Stimulated activated CD8-positive, alpha-beta memory T cell treated with anti-CD3 and anti-CD28 coated beads, Interleukin-12 subunit alpha, Interleukin-12 subunit beta, amount 100 ng/mL, for 24 hours (primary cell): ENCODE measurements around the gene CDIPT.
"Not testable (repeated sequence)": the region's sequence is repeated elsewhere in the genome, so short reads cannot be mapped to it uniquely, and the experiment has no call there.

Experiments used
- DNase-seq: peaks from one replicate; pipeline ENCODE4 v3.0.0-alpha.2; 2020; ENCODE audit errors: extremely low read depth

Gene CDIPT

DNA sequence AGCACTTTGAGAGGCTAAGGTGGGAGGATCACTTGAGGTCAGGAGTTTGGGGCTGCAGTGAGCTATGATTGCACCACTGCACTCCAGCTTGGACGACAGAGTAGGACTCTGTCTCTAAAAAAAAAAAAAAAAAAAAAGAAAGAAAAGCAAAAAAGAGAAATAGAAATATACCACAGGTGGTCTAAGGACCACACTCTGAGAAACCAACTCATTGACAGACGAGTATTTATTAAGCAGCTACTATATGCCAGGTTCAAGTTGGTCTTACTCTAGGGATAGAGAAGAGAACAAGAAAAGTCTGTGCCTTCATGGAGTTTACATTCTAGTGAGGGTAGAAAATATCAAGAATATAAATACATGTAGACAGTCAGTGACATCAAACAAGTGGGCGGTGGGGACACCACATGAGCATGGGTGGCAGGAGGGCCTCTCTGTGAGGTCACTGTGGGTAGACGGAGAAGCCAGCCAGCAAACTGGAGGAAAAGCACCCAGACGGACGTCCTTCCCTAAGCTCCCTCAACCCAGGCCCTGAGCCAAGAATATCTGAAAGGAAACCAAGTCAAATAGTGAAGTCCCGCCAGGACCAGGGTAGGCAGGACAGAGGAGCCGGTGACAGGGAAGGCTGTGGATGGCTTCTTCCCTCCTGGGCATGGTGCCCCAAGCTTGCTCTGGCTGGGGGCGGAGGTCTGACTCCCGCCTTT, 4.7 kb downstream of the CDIPT start:
- DNase-seq: no peak

DNA sequence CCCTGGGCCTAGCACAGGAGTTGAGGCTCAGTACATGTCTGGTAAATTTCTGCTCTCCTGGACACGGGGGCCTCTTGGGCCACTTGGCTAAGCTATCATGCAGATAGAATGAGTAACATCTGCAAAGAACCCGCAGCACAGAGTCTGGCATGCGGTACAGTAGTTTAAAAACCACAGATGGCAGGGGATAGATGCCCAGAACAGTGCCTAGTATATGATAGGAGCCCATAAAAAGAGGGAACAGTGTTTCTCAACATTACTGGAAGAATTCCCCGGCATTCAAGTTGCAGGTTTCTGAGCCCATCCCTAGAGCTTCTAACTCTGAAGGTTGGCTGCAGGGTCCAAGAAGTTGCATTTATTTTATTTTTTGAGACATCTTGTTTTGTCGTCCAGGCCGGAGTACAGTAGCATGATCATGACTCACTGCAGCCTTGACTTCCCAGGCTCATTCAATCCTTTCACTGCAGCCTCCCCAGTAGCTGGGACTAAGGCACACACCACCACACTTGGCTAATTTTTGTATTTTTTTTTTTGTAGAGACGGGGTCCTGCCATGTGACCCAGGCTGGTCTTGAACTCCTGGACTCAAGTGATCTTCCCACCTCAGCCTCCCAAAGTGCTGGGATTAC, 5.8 kb downstream of the CDIPT start:
- no peak for DNase-seq

DNA sequence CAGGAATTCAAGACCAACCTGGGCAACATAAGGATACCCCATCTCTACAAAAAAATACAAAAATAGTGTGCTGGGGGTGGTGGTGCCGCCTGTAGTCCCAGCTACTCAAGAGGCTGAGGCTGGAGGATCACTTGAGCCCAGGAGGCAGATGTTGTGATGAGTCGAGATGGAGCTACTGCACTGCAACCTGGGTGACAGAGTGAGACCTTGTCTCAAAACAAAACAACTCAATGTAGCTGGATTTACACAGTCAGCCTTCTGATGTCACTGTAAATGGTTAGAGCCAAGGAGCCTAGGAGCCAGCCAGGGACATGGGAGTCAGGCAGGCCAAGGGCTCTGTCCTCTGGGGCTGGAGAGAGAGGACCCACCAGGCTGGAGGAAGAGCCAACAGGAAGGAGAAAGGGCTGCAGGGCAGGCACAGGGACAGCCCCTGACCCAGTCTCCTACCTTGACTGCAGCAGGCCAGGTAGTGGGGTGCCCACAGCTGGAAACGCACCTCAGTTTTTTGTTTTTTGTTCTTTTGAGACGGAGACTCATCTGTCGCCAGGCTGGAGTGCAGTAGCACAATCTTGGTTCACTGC, 8.4 kb downstream of the CDIPT start:
- no peak for DNase-seq

DNA sequence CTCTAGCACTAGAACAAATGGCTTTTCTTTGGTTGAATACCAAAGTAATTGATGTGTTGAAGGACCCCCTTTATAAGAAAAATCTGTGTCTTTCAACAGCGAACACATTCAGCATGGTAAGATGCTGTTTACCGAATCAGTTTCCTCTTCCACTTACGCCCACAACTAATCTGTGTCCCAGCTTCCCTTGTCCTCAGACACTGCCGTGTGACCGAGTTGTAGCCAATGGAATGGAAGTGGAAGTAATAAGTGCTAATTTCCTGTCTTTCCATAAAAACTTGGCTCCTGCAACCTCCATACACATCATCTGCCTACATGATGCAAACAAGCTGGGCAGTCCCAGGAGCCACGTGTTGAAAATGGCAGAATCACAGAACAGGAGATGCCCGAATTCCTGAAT, 10.4 kb downstream of the CDIPT start:
- DNase-seq: no peak

DNA sequence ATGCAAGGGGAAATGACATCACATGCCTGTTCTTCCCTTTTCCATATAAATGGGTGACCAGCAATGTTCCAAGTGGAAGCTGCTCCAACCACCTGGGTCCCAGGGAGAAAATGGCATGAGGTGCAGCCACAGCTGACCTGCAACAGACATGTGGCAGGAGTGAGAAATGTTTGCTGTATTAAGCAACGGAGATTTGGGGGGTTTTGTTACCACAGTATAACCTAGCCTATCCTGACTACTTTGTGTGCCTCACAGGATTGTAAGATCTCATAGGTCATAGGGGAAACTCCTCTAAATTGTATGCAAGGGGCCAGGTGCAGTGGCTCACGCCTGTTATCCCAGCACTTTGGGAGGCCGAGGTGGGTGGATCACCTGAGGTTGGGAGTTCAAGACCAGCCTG, 12.0 kb downstream of the CDIPT start:
- DNase-seq: no peak

DNA sequence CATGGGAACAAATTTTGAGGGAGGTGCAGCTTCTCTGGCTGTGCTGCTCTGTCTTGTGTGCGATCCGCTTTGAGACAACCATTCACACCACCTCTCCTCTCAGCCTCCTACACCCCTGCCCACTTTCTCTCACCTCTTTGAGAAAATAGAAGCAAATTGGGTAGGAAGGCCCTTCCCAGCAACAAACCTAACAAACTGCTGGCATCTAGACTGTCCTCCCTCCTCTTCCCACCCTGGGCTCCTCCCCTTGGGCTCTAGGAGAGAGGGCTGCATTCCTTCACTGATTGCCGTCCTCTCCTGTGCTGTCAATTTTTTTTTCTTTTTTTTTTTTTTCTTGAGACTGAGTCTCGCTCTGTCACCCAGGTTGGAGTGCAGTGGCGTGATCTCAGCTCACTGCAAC, 13.5 kb downstream of the CDIPT start:
- DNase-seq: no peak

DNA sequence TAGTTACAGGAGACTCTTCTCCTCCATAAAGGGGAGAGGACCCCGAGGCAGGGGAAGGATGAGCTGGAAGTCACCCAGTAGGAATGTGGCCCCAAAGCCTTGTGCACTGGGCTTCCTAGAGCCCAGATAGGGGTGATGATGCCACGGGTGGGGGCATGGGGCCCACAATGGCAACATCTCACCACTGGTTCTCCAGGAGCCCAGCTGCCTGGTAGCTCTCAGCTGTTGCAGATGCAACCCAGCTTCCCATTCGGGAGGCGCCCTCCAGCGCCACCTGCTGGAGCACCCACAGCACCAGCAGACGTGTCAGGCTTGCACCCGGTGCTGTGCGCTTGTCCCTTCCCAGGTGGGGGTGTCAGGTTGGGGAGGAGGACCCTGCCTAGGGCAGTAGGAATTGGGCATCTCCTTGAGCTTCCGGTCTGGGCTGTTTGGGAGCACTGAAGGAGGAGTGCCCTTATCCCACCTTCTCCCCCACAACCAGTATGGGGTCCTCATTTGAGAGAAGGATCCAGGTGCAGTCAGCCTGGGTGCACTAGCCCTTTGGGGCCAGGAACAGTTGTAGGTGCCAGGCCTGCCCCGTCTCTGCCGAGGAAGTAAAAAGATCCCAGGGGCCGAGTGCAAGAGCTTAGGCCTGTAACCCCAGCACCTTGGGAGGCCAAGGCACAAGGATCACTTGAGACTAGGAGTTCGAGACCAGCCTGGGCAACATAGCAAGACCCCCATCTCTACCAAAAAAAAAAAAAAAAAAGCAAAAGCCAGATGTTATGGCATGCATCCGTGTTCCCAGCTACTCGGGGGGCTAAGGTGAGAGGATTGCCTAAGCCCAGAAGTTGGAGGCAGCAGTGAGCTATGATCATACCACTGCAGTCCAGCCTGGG, 14.4 kb downstream of the CDIPT start:
- DNase-seq: peak; percentile 53

DNA sequence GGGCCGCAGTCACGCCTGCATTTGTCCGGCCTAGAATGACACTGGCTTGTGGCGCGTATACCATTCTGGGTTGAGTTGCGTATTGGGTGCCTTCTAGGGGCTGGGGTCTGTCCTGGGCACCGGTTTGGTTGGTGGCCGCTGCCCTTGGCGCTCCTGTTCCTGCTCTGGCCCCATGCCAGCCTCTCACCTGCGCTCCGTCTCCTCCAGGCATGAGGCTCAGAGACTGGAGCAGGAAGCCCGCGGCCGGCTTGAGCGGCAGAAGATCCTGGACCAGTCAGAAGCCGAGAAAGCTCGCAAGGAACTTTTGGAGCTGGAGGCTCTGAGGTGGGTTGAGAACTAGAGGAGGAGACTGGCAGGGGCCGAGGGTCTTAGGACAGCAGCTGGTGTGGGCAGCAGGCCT, 17.4 kb downstream of the CDIPT start:
- no peak for DNase-seq

DNA sequence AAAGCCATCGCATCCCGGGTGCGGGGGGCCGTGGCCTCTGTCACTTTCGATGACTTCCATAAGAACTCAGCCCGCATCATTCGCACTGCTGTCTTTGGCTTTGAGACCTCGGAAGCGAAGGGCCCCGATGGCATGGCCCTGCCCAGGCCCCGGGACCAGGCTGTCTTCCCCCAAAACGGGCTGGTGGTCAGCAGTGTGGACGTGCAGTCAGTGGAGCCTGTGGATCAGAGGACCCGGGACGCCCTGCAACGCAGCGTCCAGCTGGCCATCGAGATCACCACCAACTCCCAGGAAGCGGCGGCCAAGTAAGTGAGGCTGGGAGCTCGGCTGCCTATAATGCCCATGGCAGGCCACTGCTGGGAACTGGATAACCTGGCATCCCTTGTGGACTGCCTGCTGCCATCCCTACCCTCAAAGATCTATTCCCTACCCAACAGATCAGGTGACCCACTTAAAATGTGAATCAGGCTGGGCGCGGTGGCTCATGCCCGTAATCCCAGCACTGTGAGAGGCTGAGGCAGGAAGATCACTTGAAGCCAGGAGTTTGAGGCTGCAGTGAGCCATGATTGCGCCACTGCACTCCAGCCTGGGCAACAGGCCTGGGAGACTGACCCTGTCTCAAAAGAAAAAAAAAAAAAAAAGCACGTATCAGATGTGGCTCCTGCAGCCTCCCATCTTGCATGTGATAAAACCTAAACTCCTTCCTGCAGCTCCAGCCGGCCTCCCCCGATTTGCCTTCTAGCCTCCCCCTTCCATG, 18.3 kb downstream of the CDIPT start:
- no peak for DNase-seq

DNA sequence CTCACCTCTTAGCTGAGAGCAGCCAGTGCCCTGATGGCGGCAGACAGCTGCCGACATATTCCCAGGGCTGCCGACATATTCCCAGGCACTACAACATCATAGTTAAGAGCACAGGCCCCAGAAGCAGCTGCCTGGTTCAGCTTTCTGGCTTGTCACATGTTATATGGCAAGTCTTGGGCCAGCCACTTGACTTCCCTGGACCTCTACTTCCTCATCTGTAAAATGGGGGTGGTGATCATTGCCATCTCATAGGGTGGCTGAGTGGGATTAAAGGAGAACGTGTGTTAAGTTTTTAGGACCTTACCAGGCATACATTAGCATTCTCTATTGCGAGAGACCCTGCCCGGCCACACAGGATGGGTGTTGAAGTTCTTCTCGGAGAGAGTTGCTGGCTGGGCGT, 19.1 kb downstream of the CDIPT start:
- no peak for DNase-seq

DNA sequence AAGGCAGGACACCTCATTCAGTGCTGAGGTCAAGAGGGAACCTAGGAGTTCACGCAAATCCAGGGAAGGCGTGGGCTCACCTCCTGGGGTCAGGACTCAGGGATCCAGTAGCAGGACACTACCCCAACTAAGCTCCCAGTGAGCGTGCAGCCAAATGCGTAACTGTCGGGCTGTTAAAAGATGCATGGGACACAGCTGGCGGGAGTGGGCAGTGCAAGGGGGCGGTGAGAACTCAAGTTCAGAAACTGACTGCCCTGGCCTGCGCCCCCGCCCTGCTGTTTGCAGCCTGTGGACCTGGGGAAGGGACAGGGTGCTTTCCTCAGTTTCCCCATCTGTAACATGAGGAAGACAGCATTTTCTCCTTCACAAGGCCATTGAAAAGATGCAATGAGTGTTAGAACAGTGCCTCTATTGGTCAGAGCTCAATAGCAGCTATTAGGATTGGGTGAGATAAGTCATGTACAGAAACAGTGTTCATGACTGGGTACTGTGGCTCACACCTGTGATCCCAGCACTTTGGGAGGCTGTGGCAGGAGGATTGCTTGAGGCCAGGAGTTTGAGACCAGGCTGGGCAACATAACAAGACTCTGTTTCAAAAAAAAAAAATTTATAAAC, 20.2 kb downstream of the CDIPT start:
- DNase-seq: no peak

DNA sequence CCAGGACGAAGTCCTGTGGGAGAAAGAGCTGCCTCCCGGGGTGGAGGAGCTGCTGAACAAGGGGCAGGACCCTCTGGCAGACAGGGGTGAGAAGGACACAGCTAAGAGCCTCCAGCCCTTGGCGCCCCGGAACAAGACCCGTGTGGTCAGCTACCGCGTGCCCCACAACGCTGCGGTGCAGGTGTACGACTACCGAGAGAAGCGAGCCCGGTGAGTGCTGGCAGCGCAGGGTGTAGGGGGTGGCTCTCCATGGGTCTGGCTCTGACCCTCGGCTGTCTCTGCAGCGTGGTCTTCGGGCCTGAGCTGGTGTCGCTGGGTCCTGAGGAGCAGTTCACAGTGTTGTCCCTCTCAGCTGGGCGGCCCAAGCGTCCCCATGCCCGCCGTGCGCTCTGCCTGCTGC, 21.4 kb downstream of the CDIPT start:
- DNase-seq: no peak

DNA sequence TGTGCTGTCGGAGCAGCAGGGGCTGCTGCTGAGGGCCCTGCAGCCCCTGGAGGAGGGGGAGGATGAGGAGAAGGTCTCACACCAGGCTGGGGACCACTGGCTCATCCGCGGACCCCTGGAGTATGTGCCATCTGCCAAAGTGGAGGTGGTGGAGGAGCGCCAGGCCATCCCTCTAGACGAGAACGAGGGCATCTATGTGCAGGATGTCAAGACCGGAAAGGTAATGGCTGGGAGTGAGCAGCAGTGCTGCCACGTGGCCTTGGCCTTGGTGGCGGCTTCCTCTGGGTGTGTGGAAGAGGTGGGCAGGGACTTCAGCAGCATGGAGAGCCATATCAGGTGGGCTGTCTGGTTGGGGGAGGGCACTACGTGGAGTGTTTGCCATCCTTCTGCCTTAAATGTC, 22.8 kb downstream of the CDIPT start:
- no peak for DNase-seq

DNA sequence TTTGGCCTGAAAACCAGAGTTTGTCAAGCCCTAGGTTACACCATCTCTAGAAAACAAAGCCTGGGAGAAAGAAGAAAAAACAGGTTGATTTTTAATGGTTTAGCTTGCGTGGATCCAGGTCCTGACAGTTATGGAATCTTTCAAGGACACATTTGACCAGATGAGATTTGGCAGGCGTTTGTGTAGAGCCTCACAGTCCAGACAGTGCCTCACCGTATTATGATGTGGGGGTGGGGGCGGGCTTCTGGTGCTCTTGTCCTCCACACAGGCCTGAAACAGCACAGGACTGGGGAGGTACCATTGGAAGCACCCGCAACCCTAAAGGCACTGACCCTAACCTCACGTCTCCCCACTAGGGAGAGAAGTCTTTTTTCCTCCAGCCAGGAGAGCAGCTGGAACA, 23.2 kb downstream of the CDIPT start:
- no peak for DNase-seq

DNA sequence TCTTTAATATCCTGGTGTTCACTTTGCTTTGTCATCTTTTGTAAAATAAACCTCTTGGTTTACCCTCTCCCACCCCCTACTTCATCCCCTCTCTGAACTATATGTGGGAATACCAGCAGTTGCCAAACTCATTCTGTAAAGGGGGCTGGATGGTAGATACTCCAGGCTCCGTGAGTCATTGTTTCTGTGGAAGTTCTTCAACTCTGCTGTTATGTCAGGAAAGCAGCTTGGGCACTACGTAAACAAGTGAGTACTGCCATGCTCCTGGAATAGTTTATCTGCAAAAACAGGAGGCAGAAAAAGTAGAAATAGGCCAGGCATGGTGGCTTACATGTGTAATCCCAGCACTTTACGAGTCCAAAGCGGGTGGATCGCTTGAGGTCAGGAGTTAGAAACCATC, 25.2 kb downstream of the CDIPT start:
- no peak for DNase-seq

DNA sequence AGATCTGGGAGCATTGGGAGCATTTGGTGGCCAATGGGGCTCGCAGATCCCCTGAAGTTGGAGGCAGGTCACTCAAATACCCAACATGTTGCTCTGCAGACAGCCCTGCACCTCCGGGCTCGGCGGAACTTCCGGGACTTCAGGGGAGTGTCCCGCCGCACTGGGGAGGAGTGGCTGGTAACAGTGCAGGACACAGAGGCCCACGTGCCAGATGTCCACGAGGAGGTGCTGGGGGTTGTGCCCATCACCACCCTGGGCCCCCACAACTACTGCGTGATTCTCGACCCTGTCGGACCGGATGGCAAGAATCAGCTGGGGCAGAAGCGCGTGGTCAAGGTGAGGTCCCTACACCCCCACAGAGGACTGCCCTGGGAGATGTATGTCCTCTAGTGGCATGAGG, 26.4 kb downstream of the CDIPT start:
- no peak for DNase-seq

DNA sequence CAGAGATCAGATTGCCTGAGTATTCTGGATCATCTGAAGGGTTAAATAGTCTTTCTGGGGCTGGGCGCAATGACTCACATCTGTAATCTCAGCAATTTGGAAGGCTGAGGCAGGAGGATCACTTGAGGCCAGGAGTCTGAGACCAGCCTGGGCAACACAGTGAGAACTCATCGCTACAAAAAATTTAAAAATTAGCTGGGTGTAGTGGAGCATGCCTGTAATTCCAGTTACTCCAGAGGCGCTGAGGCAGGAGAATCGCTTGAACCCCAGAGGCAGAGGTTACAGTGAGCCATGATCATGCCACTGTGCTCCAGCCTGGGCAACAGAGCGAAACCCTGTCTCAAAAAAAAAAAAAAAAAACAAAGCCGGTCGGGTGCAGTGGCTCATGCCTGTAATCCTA, 27.1 kb downstream of the CDIPT start:
- DNase-seq: no peak

DNA sequence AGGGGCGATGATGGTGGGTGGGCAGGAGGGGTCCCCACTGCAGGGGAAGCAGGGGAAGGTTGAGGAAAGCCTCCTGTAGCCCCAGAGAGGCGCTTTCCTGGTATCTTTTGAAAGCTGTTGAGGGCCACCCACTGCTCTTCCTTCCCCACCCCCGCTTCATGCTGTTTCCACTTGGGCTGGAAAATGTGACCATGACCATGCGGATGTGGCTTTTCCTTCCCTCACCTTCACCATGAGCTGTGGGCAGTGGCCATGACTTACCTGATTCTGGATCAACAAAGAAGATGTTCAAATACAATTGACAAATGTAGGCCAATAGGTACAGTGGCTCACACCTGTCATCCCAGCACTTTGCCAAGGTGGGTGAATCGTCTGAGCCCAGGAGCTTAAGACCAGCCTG, 28.9 kb downstream of the CDIPT start:
- no peak for DNase-seq

DNA sequence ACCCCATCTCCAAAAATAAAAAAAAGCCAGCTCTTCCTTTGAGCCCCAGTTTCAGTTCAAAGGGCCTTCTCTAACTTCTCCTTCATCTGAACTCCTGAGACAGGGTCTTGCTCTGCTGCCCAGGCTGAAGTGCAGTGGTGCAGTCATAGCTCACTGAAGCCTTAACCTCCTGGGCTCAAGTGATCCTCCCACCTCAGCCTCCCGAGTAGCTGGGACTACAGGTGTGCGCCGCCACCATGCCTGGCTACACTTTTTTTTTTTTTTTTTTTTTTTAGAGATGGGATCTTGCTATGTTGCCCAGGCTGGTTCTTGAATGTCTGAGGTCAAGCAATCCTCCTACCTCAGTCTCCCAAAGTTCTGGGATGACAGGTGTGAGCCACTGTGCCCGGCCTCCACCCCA, 29.8 kb downstream of the CDIPT start:
- not testable (repeated sequence) for DNase-seq

DNA sequence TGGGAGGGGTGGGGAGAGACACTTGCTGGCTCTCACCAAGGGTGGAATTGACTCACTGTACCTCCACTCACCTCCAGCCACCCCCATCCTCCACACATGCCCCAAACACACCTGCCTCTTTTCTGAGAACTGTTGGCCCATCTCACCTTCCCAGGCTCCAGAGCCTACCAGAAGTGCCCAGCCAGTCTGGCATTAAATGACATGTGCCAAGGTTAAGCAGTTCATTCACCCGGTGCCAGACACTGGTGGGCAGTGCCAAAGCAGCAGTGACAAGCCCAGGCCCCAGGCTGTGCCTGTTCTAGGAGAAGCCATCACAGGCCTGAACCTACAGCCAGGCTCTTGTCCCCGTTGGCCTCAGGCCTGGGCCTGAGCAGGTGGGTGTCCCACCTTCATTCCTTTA, 31.5 kb downstream of the CDIPT start:
- DNase-seq: no peak

DNA sequence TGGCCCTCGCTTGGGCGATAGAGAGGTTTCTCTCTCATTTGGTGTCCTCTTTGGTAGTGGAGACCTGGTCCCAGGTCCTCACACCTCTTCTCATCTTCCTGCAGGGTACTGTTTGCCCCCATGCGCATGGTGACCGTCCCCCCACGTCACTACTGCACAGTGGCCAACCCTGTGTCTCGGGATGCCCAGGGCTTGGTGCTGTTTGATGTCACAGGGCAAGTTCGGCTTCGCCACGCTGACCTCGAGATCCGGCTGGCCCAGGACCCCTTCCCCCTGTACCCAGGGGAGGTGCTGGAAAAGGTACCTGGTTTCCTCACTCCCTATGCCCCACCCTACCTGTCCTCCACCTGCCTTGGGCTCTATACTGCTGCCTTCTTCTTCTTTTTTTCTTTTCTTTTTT, 32.3 kb downstream of the CDIPT start:
- DNase-seq: no peak

DNA sequence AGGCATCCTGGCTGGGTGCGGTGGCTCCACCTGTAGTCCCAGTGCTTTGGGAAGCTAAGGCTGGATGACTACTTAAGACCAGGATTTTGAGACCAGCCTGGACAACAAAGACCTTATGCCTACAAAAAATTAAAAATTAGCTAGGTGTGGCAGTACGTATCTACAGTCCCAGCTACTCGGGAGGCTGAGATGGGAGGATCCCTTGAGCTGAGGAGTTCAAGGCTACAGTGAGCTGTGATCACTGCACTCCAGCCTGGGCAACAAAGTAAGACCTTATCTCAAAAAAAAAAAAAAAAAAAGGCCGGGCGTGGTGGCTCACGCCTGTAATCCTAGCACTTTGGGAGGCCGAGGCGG, 36.7 kb downstream of the CDIPT start:
- no peak for DNase-seq
